K562 (cell line): ENCODE measurements around the gene MTMR12. TPM values are rescaled to one million over a fixed set of nuclear protein-coding genes. Genes with fewer than 3 reads are reported as not detected.

ENCODE experiments used
- ATAC-seq: fragments of 200-7000 bp; cut with Tn5 transposase; 3 replicates; pipeline ENCODE4 v1.9.1; 2020; ENCODE audit warnings: moderate library complexity
- BruUV-seq: library from RNA; stranded (reverse); fragments of 400-500 nt; replicated peaks from 2 replicates; lab custom pipeline; 2021; lab: Mats Ljungman, UMichigan
- CTCF ChIA-PET: fragments of 300-600 bp; formaldehyde crosslinking; extraction: SDS; loops from one replicate; lab custom pipeline; 2021; ENCODE audit warnings: low intra/inter-chr PET ratio; lab: Yijun Ruan, JAX
- POLR2A ChIA-PET: fragments of 300-600, 350-650 bp; sonication (Branson Sonifier 250); formaldehyde crosslinking; extraction: SDS; loops from one replicate; lab custom pipeline; 2021; ENCODE audit warnings: antibody characterized with exemption, inconsistent platforms; lab: Yijun Ruan, JAX
- DNase-seq, 4 experiments: peaks; one replicate each; pipeline versions ENCODE4 v3.0.0 to v3.0.0-alpha.2; 2011 to 2018; ENCODE audit warnings: low spot score in 3 of 4, mixed read lengths in 3 of 4; ENCODE audit errors: extremely low read depth in 1 of 4
- FAIRE-seq: peaks from 2 replicates; lab custom pipeline; 2011; peaks lifted over from hg19 to GRCh38; lab: Jason Lieb, UNC
- H2AFZ ChIP-seq: 2 replicates; pipeline ENCODE4 v1.6.0; 2011; ENCODE audit warnings: low read depth, low read length, control low read depth, inconsistent platforms
- H3K27ac ChIP-seq: fragments of 200-600 bp; 3 replicates; pipeline ENCODE4 v1.8.0; 2011; ENCODE audit warnings: low read depth, mild to moderate bottlenecking, control low read depth, inconsistent platforms, low read length, moderate library complexity, mixed read lengths; ENCODE audit errors: extremely low read depth
- H3K27me3 ChIP-seq, 2 experiments: fragments of 300-600 bp in 1 of 2; 2 replicates in 1 of 2; 3 replicates in 1 of 2; pipeline versions ENCODE4 v1.6.0 to v1.8.0; 2011; ENCODE audit warnings: inconsistent platforms in 2 of 2, low read length in 2 of 2, mild to moderate bottlenecking in 1 of 2, mixed read lengths in 1 of 2, moderate library complexity in 1 of 2; ENCODE audit not compliant: control insufficient read depth in 2 of 2, insufficient read depth in 2 of 2
- H3K36me3 ChIP-seq: fragments of 300-600 bp; 3 replicates; pipeline ENCODE4 v1.8.0; 2011; ENCODE audit warnings: mild to moderate bottlenecking, low read length, inconsistent platforms; ENCODE audit not compliant: control insufficient read depth, insufficient read depth
- H3K4me1 ChIP-seq, 2 experiments: fragments of 200-600 bp in 1 of 2; replicated peaks in 1 of 2; 2 replicates in 1 of 2; 3 replicates in 1 of 2; pipeline versions ENCODE4 v1.5.1 to v1.8.0; 2011; ENCODE audit warnings: inconsistent platforms in 2 of 2, low read length in 2 of 2, mild to moderate bottlenecking in 1 of 2, mixed read lengths in 1 of 2, moderate library complexity in 1 of 2; ENCODE audit not compliant: control insufficient read depth in 2 of 2, insufficient read depth in 2 of 2
- H3K4me2 ChIP-seq: 2 replicates; pipeline ENCODE4 v1.6.1; 2011; ENCODE audit warnings: low read length, control low read depth, inconsistent platforms, mixed read lengths; ENCODE audit not compliant: insufficient read depth
- H3K4me3 ChIP-seq: fragments of 200-600 bp; sonication (generic), shearing (Covaris generic); 2 replicates; pipeline ENCODE4 v1.5.1; 2016; ENCODE audit warnings: control low read depth, inconsistent platforms
- H3K79me2 ChIP-seq: fragments of 200-600 bp; 3 replicates; pipeline ENCODE4 v1.8.0; 2011; ENCODE audit warnings: low read length, inconsistent platforms; ENCODE audit not compliant: control insufficient read depth, insufficient read depth
- H3K9ac ChIP-seq, 2 experiments: 2 replicates each; pipeline versions ENCODE4 v1.6.0 to v1.6.1; 2011; ENCODE audit warnings: low read depth in 2 of 2, low read length in 2 of 2, control low read depth in 1 of 2, inconsistent platforms in 1 of 2, mild to moderate bottlenecking in 1 of 2, mixed read lengths in 1 of 2; ENCODE audit not compliant: insufficient read depth in 1 of 2
- H3K9me1 ChIP-seq: one replicate; pipeline ENCODE4 v1.6.0; 2011; ENCODE audit warnings: inconsistent platforms, mild to moderate bottlenecking, low read length, moderate library complexity; ENCODE audit not compliant: control insufficient read depth, insufficient read depth
- H3K9me3 ChIP-seq: replicated peaks from 2 replicates; pipeline ENCODE4 v1.5.1; 2011; ENCODE audit warnings: low read depth, low read length, inconsistent platforms; ENCODE audit not compliant: control insufficient read depth, insufficient read depth
- H4K20me1 ChIP-seq: replicated peaks from 2 replicates; pipeline ENCODE4 v1.6.1; 2011; ENCODE audit warnings: low read length, inconsistent platforms, mixed read lengths; ENCODE audit not compliant: control insufficient read depth, insufficient read depth
- ARID1B ChIP-seq: fragments of 450-650 bp; IDR thresholded peaks from 2 replicates; pipeline ENCODE4 v1.6.1; 2016; ENCODE audit warnings: antibody characterized with exemption, mild to moderate bottlenecking, inconsistent platforms
- BDP1 ChIP-seq: IDR thresholded peaks from 3 replicates; pipeline ENCODE4 v1.6.1; 2011; ENCODE audit not compliant: insufficient read length, insufficient read depth
- CBFA2T2 ChIP-seq: fragments of 450-650 bp; conservative IDR thresholded peaks from 2 replicates; pipeline ENCODE4 v1.6.1; 2017; ENCODE audit warnings: mild to moderate bottlenecking
- CBFA2T3 ChIP-seq: fragments of 450-650 bp; IDR thresholded peaks from 2 replicates; pipeline ENCODE4 v1.6.1; 2017
- CBX3 ChIP-seq, 2 experiments: IDR thresholded peaks; 1 replicate in 1 of 2; 2 replicates in 1 of 2; pipeline ENCODE4 v1.6.1; 2012; ENCODE audit warnings: inconsistent platforms in 2 of 2, low read length in 2 of 2, borderline replicate concordance in 1 of 2, control low read depth in 1 of 2
- DPF2 ChIP-seq: fragments of 450-650 bp; IDR thresholded peaks from 2 replicates; pipeline ENCODE4 v1.6.1; 2016
- EGR1 ChIP-seq: fragments of 450-650 bp; conservative IDR thresholded peaks from 2 replicates; pipeline ENCODE4 v1.6.1; 2017; ENCODE audit warnings: mild to moderate bottlenecking
- NCOR1 ChIP-seq: fragments of 450-650 bp; IDR thresholded peaks from 2 replicates; pipeline ENCODE4 v1.6.1; 2016; ENCODE audit warnings: mild to moderate bottlenecking, moderate library complexity
- NFIC ChIP-seq: fragments of 450-650 bp; IDR thresholded peaks from 2 replicates; pipeline ENCODE4 v1.6.1; 2017; ENCODE audit warnings: mild to moderate bottlenecking, inconsistent platforms
- RAD21 ChIP-seq, 2 experiments: fragments of 250-450 bp in 1 of 2; fragments of 450-650 bp in 1 of 2; sonication (Bioruptor Pico) in 1 of 2; formaldehyde crosslinking in 1 of 2; IDR thresholded peaks in 1 of 2; conservative IDR thresholded peaks in 1 of 2; 2 replicates each; pipeline versions ENCODE4 v1.4.0 to v1.8.0; 2020 to 2022; ENCODE audit warnings: mild to moderate bottlenecking in 2 of 2, moderate library complexity in 1 of 2
- TCF3 ChIP-seq: sonication (generic); formaldehyde crosslinking; IDR thresholded peaks from 2 replicates; pipeline ENCODE4 v1.4.0; 2020; ENCODE audit warnings: mild to moderate bottlenecking, missing genetic modification reagents
- TRIM24 ChIP-seq, 2 experiments: fragments of 450-650 bp; IDR thresholded peaks; 2 replicates each; pipeline ENCODE4 v1.6.1; 2016
- ZFX ChIP-seq: sonication (generic); formaldehyde crosslinking; IDR thresholded peaks from 2 replicates; pipeline ENCODE4 v1.8.0; 2022; ENCODE audit warnings: mild to moderate bottlenecking, missing genetic modification reagents, moderate library complexity
- ZNF12 ChIP-seq: sonication (generic); formaldehyde crosslinking; IDR thresholded peaks from 2 replicates; pipeline ENCODE4 v1.4.0; 2020; ENCODE audit warnings: mild to moderate bottlenecking, missing genetic modification reagents
- ZNF124 ChIP-seq: sonication (generic); formaldehyde crosslinking; IDR thresholded peaks from 2 replicates; pipeline ENCODE4 v1.8.1; 2022; ENCODE audit warnings: missing genetic modification reagents
- ZNF316 ChIP-seq: fragments of 450-650 bp; IDR thresholded peaks from 2 replicates; pipeline ENCODE4 v1.6.1; 2016
- ZNF354B ChIP-seq: fragments of 250-450 bp; sonication (Bioruptor Pico); IDR thresholded peaks from 2 replicates; pipeline ENCODE4 v1.4.0; 2020
- ZNF407 ChIP-seq: fragments of 450-650 bp; IDR thresholded peaks from 2 replicates; pipeline ENCODE4 v1.6.1; 2016; ENCODE audit warnings: low read depth
- WGBS: fragments of 100-300 bp; shearing (Covaris generic); methylation state at CpG from one replicate; pipeline ENCODE4 v1.1.6; 2016; ENCODE audit warnings: low coverage, mixed read lengths; ENCODE audit not compliant: insufficient coverage; ENCODE audit errors: missing lambda C conversion rate; 5-methylcytosine and 5-hydroxymethylcytosine counted together
- in situ Hi-C: fragments of 300-500 bp; cut with MboI; formaldehyde crosslinking; loops from 4 replicates; pipeline ENCODE4 v1.15.0; 2018; ENCODE audit warnings: inconsistent platforms, mixed read lengths
- intact Hi-C: fragments of 100-400 bp; cut with micrococcal nuclease; formaldehyde crosslinking; loops from 2 replicates; pipeline ENCODE4 v1.14.2; 2022
- polyA plus RNA-seq, 8 experiments: library from polyadenylated mRNA; depleted of rRNA in 4 of 8; stranded (reverse) in 5 of 8; unstranded in 3 of 8; fragments of >200 nt; fragmentation: Nextera tagmentation in 2 of 8; fragmentation: Illumina TruSeq in 1 of 8; extraction: Ambion mirVana in 2 of 8; extraction: Trizol in 1 of 8; gene quantifications; 2 replicates each; pipeline versions ENCODE4 v1.2.1 to v1.2.3, GENCODE V29; 2011 to 2014; ENCODE audit warnings: inconsistent platforms in 1 of 8, missing spikeins in 1 of 8
- total RNA-seq, 7 experiments: library from RNA; depleted of rRNA in 6 of 7; stranded (reverse); fragments of >200 nt in 6 of 7; fragmentation: Illumina TruSeq in 2 of 7; extraction: Trizol in 2 of 7; gene quantifications; 2 replicates each; pipeline versions ENCODE4 v1.2.1 to v1.2.3, GENCODE V29; 2011 to 2021; ENCODE audit warnings: low replicate concordance in 1 of 7

Gene MTMR12
- total and polyA plus RNA-seq, 9 of the 15 experiments (the other 6 are each of a cell fraction or from before 2014, with no cell fraction given): 4.0 to 28.7 (median 17.1) TPM

GRCh38 chr5:32265902-32266301, 46.8 kb downstream of the MTMR12 start:
- CTCF ChIA-PET: no interaction called here
- WGBS: 59% methylated on average over 6 of the region's 6 CpGs
- no TSS peak for BruUV-seq
- TF ChIP-seq ZNF354B (CRISPR knock-in tag) (no peak), BDP1 (no peak), ZNF124 (CRISPR knock-in tag) (no peak), RAD21 (CRISPR knock-in tag; conservative IDR thresholded peaks at IDR 0.05 in 1 of 2, IDR thresholded peaks at IDR 0.05 in 1 of 2) (no peak), CBFA2T2 (peak; percentile 75), TRIM24 (IDR thresholded peaks at IDR 0.05) (peak in 1 of 2 experiments; percentile 34; a peak in 1 of 4 replicates), ZNF12 (CRISPR knock-in tag) (no peak), ARID1B (peak; percentile 61; the same call in 1 of the 2 replicates), DPF2 (peak; percentile 36; the same call in 1 of the 2 replicates), ZFX (CRISPR knock-in tag) (no peak), NCOR1 (peak; percentile 47), EGR1 (peak; percentile 37; the same call in 1 of the 2 replicates), ZNF407 (no peak), TCF3 (CRISPR knock-in tag) (peak; percentile 43; the same call in 1 of the 2 replicates), CBFA2T3 (peak; percentile 86), CBX3 (IDR thresholded peaks at IDR 0.05; ENCODE audit: borderline replicate concordance in 1 of 2, low read length in 2 of 2) (no peak), ZNF316 (peak; percentile 48), NFIC (peak; percentile 16; the same call in 1 of the 2 replicates)

More at GRCh38 chr5:32265902-32266301, 46.8 kb downstream of the MTMR12 start:
- H3K36me3 ChIP-seq: peaks cover 68% of the 10 kb centered on the region
- FAIRE-seq: no peak
- H4K20me1 ChIP-seq: no peaks in the 10 kb centered on the region
- POLR2A ChIA-PET: no interaction called here
- peaks cover 3 to 4% of the 10 kb centered on the region in 2 experiments; a peak in 4 of 5 replicates for H3K4me1 ChIP-seq
- in situ Hi-C loops (no loop called here), intact Hi-C loops (no loop called here)
- no peaks in the 10 kb centered on the region for H3K9me1 ChIP-seq
- H3K9me3 ChIP-seq: no peaks in the 10 kb centered on the region
- DNase-seq: peak; percentile 34 to 47 (median 39)
- H3K4me2 ChIP-seq: no peak overlapping the region
- no peak overlapping the region for H3K4me3 ChIP-seq
- H3K9ac ChIP-seq: no peak overlapping the region
- H3K79me2 ChIP-seq: no peaks in the 10 kb centered on the region
- H3K27me3 ChIP-seq: no peaks in the 10 kb centered on the region
- ATAC-seq: peak; percentile 69; the same call in 2 of the 3 replicates
- H3K27ac ChIP-seq: no peak overlapping the region
- H2AFZ ChIP-seq: no peak overlapping the region
